Inflammatory macrophage treated with lipopolysaccharide for 1 hour (primary cell): ENCODE data around the gene CD3E.

ENCODE experiments used
- DNase-seq, 2 donors: peaks; one replicate each; pipeline ENCODE4 v3.0.0-alpha.2; 2020 to 2022

CD3E gene

DNA sequence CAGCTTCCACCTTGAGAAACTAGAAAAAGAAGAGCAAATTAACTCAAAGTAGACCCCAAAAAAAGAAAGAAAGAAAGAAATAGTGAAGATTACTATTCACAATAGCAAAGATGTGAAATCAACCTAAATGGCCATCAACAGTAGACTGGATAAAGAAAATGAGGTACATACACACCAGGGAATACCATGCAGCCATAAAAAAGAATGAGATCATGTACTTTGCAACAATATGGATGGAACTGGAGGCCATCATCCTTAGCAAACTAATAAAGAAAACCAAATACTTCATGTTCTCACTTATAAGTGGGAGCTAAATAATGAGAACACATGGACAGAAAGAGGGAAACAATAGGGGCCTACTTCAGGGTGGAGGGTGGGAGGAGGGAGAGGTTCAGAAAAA is 24.2 kb downstream of the CD3E start:
- DNase-seq, result no peak

DNA sequence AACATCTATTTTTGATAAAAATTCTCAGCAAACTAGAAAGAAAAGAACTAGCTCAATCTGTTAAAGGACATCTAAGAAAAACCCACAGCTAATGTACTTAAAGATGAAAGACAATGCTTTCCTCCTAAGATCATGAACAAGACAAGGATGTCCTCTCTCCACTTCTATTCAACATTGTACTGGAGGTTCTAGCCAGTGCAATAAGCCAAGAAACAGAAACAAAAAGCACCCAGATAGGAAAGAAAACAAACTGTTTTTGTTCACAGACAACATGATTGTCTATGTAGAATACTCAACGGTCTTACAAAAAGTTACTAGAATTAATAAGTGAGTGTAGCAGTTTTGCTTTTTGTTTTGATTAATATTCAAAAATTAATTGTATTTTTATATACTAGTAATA is 30.2 kb downstream of the CD3E start:
- no peak for DNase-seq

DNA sequence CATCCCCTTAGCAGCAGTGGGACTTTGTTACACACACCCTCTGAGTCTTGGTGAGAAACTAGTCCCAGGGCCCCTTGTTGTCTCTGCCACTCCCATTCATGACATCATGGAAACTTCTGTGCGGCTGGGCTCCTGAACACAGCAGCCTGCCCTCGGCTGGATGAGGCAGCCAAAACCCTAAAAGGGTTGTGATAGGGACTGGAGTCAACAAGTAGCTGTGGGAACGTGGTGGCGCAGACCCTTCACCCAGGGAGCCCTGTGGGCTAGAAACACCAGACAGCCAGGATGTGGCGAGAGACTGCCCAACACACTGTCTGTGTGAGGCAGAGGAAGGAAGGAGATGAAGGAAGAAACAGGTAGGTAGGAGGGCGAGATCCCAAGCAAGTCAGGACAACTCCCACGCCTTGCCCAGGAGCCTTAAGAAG is 34.1 kb downstream of the CD3E start:
- DNase-seq, result no peak

DNA sequence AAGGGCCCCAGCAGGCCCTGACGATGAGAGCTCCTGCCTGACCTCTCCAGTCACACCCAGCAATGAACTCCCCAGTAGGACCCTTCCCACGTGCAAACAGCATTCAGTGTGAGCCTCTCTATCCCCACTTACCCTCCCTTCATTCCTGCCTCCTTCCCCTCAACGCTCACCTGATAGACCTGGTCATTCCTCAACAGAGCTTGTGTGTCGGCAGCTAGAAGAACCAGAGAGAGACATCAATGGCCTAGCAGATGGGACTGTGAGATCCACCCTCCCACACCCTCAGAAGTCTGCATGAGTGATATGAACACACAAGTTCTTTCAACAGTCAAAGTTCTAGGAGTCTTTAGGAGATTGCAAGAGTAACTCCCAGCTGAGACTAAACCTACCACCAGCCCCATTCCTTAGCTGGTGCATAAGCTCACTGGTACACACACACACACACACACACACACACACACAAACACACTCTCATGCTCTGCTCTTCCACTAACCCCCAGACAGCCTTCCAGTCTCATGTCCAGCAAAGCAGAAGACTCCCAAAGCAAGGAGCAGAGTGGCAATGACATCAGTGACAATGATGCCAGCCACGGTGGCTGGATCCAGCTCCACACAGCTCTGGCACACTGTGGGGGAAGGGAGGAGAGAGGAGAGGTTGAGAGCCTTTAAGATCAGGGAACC is 34.9 kb downstream of the CD3E start:
- DNase-seq, result no peak

DNA sequence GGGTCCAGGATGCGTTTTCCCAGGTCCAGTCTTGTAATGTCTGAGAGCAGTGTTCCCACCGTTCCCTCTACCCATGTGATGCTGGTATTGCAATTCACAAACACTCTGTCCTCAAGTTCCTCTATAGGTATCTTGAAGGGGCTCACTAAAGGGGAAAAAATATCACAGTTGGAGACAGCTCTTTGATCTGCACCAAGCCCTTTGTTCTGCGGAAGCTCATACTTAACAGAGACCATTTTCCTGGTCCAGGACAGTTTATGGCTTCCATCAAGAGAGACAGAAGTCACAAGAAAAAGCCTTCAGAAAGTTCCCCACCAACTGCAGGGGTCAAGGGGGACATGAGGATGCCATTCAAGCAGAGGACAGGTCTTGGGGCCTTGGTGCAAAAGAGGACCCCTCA is 35.9 kb downstream of the CD3E start:
- no peak for DNase-seq

DNA sequence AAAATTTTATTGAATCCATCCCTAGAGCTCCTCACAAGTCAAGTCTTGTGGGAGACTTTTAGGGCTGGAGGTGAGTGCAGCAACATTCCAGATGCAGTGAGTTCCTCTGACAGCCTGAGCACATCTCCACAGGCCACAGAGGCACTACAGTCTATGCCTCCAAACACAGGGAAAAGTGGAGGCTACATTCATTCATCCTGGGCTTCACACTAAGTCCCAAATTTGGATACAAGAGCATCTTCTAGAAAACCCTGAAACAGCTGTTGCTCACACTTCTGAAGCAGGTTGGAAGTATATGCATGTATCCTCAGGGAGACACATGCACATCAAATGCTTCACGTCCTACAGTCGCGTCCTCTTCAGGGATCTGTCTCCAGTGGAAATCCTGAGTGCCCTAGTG is 36.7 kb downstream of the CD3E start:
- no peak for DNase-seq

DNA sequence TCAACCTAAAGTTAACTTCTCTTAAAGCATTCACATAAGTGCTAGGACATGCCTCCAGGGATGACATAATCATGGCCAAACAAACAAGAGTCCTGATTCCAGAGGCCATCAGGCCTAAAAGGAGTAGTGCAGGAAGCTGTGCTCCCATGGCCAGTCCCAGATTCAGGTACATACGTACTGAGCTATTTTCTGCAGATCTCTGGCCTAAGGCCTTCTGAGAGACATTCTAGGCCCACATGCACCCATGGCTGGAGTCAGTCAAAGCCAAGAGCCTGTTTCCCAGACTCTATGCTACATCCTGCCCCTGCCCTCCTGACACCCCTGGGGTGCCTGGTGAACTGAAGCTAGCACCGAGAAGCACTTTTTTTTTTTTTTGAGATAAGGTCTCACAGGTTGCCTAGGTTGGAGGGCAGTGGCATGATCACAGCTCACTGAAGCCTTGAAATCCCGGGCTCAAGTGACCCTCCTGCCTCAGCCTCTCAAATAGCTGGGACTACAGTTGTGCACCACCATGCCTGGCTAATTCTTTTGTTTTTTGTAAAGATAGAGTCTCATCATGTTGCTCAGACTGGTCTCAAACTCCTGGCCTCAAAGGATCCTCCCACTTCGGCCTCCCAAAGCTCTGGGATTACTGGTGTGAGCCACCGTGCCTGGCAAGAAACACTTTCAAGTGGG is 37.4 kb downstream of the CD3E start:
- no peak for DNase-seq

DNA sequence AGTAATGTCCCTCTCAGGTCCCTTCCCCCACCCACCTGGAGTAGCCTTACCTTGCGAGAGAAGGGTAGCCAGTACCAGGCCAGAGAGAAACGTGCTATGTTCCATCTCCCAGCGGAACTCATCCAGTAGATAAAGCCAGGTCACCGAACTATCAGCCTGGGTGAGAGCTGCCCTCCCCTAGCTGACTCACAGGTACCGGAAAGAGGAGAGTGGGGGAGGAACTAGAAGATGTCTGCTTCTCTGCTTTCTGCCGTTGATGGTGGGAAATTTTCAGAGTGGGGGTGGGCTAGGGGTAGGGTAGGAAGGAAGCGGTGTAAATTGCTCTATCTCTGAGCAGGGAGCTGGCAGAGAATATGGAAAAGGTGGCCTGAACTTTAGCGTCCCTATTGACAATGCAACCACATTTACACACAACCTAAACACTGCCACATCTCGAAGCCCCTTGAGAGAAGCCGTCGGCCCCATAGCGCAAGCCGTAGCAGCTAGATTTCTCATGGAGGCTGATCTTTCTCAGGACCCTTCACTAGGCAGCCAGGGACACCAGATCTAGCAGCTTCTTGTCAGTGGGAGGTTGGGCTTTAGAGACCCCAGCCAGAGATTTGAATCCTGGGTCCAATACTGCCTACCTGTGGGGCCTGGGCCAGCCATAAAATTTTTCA is 38.1 kb downstream of the CD3E start, which contains the start of gene CD3D:
Gene CD3D (minus strand): TSS at position 203 of the 659 bp plus-strand sequence. CDS start 98 bp downstream, at position 105.
- DNase-seq, result no peak

DNA sequence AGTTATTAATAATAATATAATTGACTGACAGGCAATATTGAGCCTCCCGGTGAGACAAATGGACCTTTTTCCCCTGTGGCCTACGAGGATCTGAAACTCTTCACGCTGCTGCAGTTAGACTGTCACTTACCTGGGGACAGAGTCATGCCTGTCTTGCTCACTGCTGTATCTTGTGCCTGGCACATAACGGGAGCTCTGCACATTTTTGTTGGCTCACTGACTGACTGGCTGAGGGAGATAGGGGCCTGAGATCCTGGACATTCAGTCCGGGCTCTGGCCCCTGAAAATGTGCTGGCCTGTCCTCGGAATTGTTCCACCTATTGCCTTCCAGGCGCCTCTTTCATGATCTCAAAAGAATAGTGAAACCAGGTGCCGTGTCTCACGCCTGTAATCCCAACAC is 38.7 kb downstream of the CD3E start:
- DNase-seq, result no peak

DNA sequence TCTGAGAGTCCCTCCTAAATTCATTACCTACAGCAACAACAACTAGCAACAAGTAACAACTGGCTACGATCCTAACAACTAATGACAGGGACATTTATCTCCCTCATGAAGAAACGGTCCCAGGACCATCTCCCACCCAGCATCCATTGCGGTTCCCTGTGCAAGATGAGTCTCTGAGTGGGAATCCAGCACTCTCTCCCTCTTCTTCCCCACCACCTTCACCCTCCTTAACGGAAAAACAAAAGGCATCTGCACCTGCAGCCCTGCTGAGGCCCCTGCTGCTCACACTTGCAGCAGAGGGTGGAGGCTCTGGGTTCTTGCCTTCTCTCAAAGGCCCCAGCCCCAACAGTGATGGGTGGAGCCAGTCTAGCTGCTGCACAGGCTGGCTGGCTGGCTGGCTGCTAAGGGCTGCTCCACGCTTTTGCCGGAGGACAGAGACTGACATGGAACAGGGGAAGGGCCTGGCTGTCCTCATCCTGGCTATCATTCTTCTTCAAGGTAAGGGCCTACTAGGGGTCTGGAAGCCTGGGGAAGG is 39.5 kb downstream of the CD3E start, which contains the start of gene CD3G:
Gene CD3G (plus strand): TSS at position 364 of the 535 bp plus-strand sequence. CDS start 80 bp downstream, at position 444.
- DNase-seq, result no peak

DNA sequence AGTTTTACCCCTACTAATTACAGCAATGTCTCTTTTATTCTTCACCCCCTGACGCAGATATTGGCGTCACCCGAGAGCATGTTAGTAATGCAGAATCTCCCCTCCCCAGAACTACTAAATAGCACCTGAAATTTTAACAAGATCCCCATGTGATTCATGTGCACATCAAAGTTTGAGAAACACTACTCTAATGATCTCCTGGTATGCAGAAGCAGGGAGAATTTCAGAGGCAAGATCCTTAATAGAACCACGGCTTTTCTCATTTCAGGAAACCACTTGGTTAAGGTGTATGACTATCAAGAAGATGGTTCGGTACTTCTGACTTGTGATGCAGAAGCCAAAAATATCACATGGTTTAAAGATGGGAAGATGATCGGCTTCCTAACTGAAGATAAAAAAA is 44.9 kb downstream of the CD3E start:
- no peak for DNase-seq

DNA sequence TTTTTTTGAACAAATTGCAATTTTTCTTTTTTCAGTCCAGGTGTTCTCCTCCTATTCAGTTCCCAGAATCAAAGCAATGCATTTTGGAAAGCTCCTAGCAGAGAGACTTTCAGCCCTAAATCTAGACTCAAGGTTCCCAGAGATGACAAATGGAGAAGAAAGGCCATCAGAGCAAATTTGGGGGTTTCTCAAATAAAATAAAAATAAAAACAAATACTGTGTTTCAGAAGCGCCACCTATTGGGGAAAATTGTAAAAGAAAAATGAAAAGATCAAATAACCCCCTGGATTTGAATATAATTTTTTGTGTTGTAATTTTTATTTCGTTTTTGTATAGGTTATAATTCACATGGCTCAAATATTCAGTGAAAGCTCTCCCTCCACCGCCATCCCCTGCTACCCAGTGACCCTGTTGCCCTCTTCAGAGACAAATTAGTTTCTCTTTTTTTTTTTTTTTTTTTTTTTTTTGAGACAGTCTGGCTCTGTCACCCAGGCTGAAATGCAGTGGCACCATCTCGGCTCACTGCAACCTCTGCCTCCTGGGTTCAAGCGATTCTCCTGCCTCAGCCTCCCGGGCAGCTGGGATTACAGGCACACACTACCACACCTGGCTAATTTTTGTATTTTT is 48.7 kb downstream of the CD3E start:
- peak; percentile 29 to 84 for DNase-seq

DNA sequence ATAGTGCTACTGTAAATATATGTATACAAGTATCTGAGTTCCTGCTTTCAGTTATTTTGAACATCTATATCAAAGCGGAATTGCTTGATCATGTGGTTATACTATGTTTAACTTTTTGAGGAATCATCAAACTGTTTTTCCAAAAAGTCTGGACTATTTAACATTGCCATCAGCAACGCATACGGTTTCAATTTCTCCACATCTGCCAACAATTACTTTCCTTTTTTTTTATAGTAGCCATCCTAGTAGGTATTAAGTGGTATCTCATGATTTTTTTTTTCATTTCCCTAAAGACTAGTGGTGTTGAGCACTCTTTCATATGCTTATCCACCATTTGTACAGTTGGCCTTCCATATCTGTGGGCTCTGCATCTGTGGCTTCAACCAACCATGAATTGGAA is 53.5 kb downstream of the CD3E start:
- no peak for DNase-seq

DNA sequence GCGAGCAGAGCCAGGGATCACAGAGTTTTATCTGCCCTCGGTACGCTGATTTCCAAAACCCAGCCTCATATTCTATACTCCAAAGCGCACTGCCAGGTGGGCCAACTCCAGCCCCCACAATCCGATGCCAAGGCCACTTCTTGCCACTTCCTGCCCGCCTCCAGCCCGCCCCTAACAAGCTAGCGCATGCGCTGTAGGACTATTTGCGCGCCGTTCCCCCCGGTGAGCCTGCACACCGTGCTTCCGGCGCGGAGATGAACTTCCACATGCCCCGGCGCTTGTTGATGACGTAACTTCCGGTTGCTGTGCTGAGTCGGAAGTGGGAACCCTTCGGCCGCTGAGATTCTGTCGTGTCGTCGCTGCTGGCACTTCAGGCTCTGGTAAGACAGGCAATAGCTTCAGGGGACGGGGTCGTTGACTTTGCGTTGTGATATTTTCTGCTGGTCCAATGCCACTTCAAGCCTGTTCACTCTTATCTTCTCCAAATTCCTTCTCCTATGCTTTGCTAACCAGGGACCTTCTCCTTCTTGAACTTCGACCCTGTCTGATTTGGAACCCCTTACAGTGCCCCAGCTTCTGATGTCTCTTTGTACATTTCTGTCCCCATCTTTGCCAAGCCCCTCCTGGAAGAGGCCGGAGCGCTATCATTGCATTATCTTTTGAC is 54.9 kb downstream of the CD3E start, which contains the start of gene UBE4A:
Gene UBE4A (plus strand): TSS at position 306 of the 664 bp plus-strand sequence. CDS start 5,481 bp downstream, outside the sequence.
- peak; percentile 92 to 98 for DNase-seq

DNA sequence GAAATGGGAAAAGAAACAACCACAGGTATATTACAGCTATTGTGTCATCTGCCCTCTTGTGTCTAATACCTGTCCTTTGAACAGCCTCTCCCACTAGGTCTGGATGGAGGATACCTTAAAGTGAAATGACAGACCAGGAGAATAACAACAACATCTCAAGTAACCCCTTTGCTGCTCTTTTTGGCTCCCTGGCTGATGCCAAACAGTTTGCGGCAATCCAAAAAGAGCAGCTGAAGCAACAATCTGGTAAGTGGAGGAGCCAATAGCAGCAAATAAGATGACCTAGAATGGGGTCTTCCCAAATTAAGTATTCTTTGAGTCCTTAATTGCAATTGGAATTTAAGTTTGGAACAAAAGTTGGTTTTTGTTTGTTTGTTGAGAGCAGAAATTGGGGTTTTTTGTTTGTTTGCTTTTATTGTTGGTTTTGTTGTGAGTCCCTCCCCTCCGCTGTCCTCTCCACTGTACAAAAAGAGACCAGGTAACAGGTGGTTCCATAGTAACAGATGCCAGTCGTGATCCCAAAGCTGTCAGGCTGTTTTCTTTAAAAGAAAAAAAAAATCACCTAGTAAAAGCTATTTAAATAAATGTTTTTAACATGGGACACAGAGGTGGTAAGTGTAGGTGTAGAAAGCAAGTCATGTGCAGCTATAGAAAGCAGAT is 60.6 kb downstream of the CD3E start:
- no peak for DNase-seq
